ENCODE results near the gene FOLR3.
"Not testable (repeated sequence)": the region's sequence is repeated elsewhere in the genome, so short reads cannot be mapped to it uniquely, and the experiment has no call there.

DNA sequence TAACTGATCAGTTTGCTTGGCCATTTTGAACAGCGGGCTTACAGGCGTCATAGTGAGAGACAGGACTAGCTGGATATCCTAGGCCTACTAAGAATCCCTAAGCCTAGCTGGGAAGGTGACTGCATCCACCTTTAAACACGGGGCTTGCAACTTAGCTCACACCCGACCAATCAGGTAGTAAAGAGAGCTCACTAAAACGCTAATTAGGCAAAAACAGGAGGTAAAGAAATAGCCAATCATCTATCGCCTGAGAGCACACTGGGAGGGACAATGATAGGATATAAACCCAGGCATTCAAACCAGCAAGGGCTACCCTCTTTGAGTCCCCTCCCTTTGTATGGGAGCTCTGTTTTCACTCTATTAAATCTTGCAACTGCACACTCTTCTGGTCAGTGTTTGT lies 18.3 kb downstream of the FOLR3 start:
- TF ChIP-seq, protein P1, sequence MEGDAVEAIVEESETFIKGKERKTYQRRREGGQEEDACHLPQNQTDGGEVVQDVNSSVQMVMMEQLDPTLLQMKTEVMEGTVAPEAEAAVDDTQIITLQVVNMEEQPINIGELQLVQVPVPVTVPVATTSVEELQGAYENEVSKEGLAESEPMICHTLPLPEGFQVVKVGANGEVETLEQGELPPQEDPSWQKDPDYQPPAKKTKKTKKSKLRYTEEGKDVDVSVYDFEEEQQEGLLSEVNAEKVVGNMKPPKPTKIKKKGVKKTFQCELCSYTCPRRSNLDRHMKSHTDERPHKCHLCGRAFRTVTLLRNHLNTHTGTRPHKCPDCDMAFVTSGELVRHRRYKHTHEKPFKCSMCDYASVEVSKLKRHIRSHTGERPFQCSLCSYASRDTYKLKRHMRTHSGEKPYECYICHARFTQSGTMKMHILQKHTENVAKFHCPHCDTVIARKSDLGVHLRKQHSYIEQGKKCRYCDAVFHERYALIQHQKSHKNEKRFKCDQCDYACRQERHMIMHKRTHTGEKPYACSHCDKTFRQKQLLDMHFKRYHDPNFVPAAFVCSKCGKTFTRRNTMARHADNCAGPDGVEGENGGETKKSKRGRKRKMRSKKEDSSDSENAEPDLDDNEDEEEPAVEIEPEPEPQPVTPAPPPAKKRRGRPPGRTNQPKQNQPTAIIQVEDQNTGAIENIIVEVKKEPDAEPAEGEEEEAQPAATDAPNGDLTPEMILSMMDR (IDR thresholded peaks at IDR 0.05): not testable (repeated sequence)
- TF ChIP-seq POLR2A (IDR thresholded peaks at IDR 0.05): not testable (repeated sequence)
